HEK293T (cell line): ENCODE results near the gene COG1.
A peak's percentile ranks its signal among the peaks of the same experiment; 100 is the strongest.

Experiments used
- CTCF ChIA-PET: fragments of 350-600 bp; formaldehyde crosslinking; extraction: SDS; loops from one replicate; lab custom pipeline; 2021; ENCODE audit warnings: antibody characterized with exemption, inconsistent platforms; lab: Yijun Ruan, JAX
- POLR2A ChIA-PET: fragments of 350-600 bp; formaldehyde crosslinking; extraction: SDS; loops from one replicate; lab custom pipeline; 2020; ENCODE audit warnings: antibody characterized with exemption, inconsistent platforms; lab: Yijun Ruan, JAX
- DNase-seq: peaks from one replicate; pipeline ENCODE4 v3.0.0; 2012; ENCODE audit warnings: mixed read lengths; ENCODE audit errors: extremely low spot score
- ARNT ChIP-seq: fragments of 450-650 bp; IDR thresholded peaks from 2 replicates; pipeline ENCODE4 v1.6.1; 2017; ENCODE audit warnings: mild to moderate bottlenecking
- BHLHE40 ChIP-seq: fragments of 450-650 bp; IDR thresholded peaks from 2 replicates; pipeline ENCODE4 v1.6.1; 2016; ENCODE audit warnings: mild to moderate bottlenecking, moderate library complexity, borderline replicate concordance
- CTBP1 ChIP-seq: fragments of 450-650 bp; IDR thresholded peaks from 2 replicates; pipeline ENCODE4 v1.6.1; 2016; ENCODE audit warnings: borderline replicate concordance
- ELF4 ChIP-seq: fragments of 450-650 bp; IDR thresholded peaks from 2 replicates; pipeline ENCODE4 v1.6.1; 2017; ENCODE audit warnings: antibody characterized with exemption
- FOXA1 ChIP-seq: fragments of 450-650 bp; IDR thresholded peaks from 2 replicates; pipeline ENCODE4 v1.6.1; 2016; ENCODE audit warnings: mild to moderate bottlenecking
- FOXK2 ChIP-seq: fragments of 450-650 bp; IDR thresholded peaks from 2 replicates; pipeline ENCODE4 v1.6.1; 2016; ENCODE audit warnings: mild to moderate bottlenecking
- FOXM1 ChIP-seq: fragments of 450-650 bp; IDR thresholded peaks from 2 replicates; pipeline ENCODE4 v1.6.1; 2017; ENCODE audit warnings: mild to moderate bottlenecking, borderline replicate concordance
- HDGF ChIP-seq: fragments of 450-650 bp; IDR thresholded peaks from 2 replicates; pipeline ENCODE4 v1.6.1; 2017; ENCODE audit warnings: antibody characterized with exemption, borderline replicate concordance
- L3MBTL2 ChIP-seq: fragments of 450-650 bp; conservative IDR thresholded peaks from 2 replicates; pipeline ENCODE4 v1.6.1; 2016; ENCODE audit warnings: mild to moderate bottlenecking
- LEF1 ChIP-seq: fragments of 450-650 bp; IDR thresholded peaks from 2 replicates; pipeline ENCODE4 v1.6.1; 2017; ENCODE audit warnings: mild to moderate bottlenecking, borderline replicate concordance
- NFRKB ChIP-seq: fragments of 450-650 bp; IDR thresholded peaks from 2 replicates; pipeline ENCODE4 v1.6.1; 2016; ENCODE audit warnings: mild to moderate bottlenecking, moderate library complexity
- PKNOX1 ChIP-seq: fragments of 450-650 bp; IDR thresholded peaks from 2 replicates; pipeline ENCODE4 v1.6.1; 2016
- SP1 ChIP-seq: fragments of 450-650 bp; IDR thresholded peaks from 2 replicates; pipeline ENCODE4 v1.6.1; 2017
- SUZ12 ChIP-seq: fragments of 450-650 bp; IDR thresholded peaks from 2 replicates; pipeline ENCODE4 v1.6.1; 2016; ENCODE audit warnings: mild to moderate bottlenecking
- TARDBP ChIP-seq: fragments of 450-650 bp; IDR thresholded peaks from 2 replicates; pipeline ENCODE4 v1.6.1; 2016
- ZNF384 ChIP-seq: fragments of 450-650 bp; IDR thresholded peaks from 2 replicates; pipeline ENCODE4 v1.6.1; 2016

The COG1 gene

GRCh38 chr17:73157521-73157890 lies 35.3 kb upstream of the COG1 start:
- CTCF ChIA-PET: interaction anchor here (1.5 to 2.4 kb wide), 3 partner anchors 171 to 601 kb away, joined by 3 to 10 read pairs (median 4); no protein-coding TSS in a partner anchor
- POLR2A ChIA-PET: interaction anchor here (1.4 kb wide), 1 partner anchor 171 kb away, joined by 3 read pairs; no protein-coding TSS in a partner anchor
- no peak for DNase-seq
- no peak for TF ChIP-seq BHLHE40
- TF ChIP-seq TARDBP: no peak
- TF ChIP-seq ZNF384: no peak
- TF ChIP-seq LEF1: no peak
- TF ChIP-seq FOXA1: no peak
- no peak for TF ChIP-seq HDGF
- TF ChIP-seq FOXK2: no peak
- TF ChIP-seq ARNT: no peak
- TF ChIP-seq FOXM1: no peak
- no peak for TF ChIP-seq CTBP1
- TF ChIP-seq ELF4: no peak
- no peak for TF ChIP-seq SP1
- no peak for TF ChIP-seq PKNOX1
- no peak for TF ChIP-seq NFRKB
- TF ChIP-seq L3MBTL2: no peak
- no peak for TF ChIP-seq SUZ12

GRCh38 chr17:73158133-73158532 lies 34.7 kb upstream of the COG1 start:
- ChIA-PET CTCF (no interaction called here), POLR2A (interaction anchor here (1.4 kb wide), 1 partner anchor 172 kb away, joined by 3 read pairs; no protein-coding TSS in a partner anchor)
- TF ChIP-seq LEF1 (no peak), PKNOX1 (peak; percentile 26; the same call in 1 of the 2 replicates), BHLHE40 (no peak)
- no peak for DNase-seq

- ChIA-PET CTCF (no interaction called here), POLR2A (no interaction called here)
- TF ChIP-seq NFRKB (no peak), TARDBP (no peak), SUZ12 (no peak), CTBP1 (no peak), LEF1 (no peak), ZNF384 (no peak), ELF4 (no peak), FOXK2 (no peak), SP1 (no peak)
- DNase-seq: no peak
These were observed 31.8 kb upstream of the COG1 start for GRCh38 chr17:73160980-73161630.

- TF ChIP-seq SUZ12: no peak
- TF ChIP-seq ZNF384: no peak
- TF ChIP-seq LEF1: no peak
- no peak for TF ChIP-seq FOXK2
- no peak for TF ChIP-seq L3MBTL2
- TF ChIP-seq PKNOX1: no peak
- no peak for TF ChIP-seq NFRKB
- TF ChIP-seq HDGF: no peak
- TF ChIP-seq TARDBP: no peak
- no peak for TF ChIP-seq SP1
- TF ChIP-seq BHLHE40: no peak
- TF ChIP-seq ELF4: no peak
- DNase-seq: no peak
- ChIA-PET CTCF (interaction anchor here (1.1 kb wide), 1 partner anchor 177 kb away, joined by 4 read pairs; no protein-coding TSS in a partner anchor), POLR2A (no interaction called here)
These were observed 29.8 kb upstream of the COG1 start for GRCh38 chr17:73163043-73163442.

GRCh38 chr17:73165616-73166404 lies 27.0 kb upstream of the COG1 start:
- ChIA-PET POLR2A (interaction anchor here (1.4 to 1.8 kb wide), 3 partner anchors 9 to 27 kb away, joined by 4 to 8 read pairs (median 5); partner anchors contain the start of gene COG1), CTCF (interaction anchor here (1.0 to 1.6 kb wide), 4 partner anchors 10 to 609 kb away, joined by 3 to 5 read pairs (median 4); no protein-coding TSS in a partner anchor)
- peak; percentile 35 for DNase-seq
- no peak for TF ChIP-seq ELF4
- no peak for TF ChIP-seq SP1
- no peak for TF ChIP-seq FOXM1
- no peak for TF ChIP-seq CTBP1
- no peak for TF ChIP-seq SUZ12
- no peak for TF ChIP-seq NFRKB
- no peak for TF ChIP-seq ARNT
- no peak for TF ChIP-seq FOXK2
- TF ChIP-seq HDGF: no peak
- TF ChIP-seq L3MBTL2: no peak
- no peak for TF ChIP-seq BHLHE40
- TF ChIP-seq FOXA1: no peak
- TF ChIP-seq PKNOX1: no peak
- TF ChIP-seq LEF1: no peak
- no peak for TF ChIP-seq ZNF384
- no peak for TF ChIP-seq TARDBP
